ENCODE data around the gene ALG9.
A peak's percentile ranks its signal among the peaks of the same experiment; 100 is the strongest.

ALG9 gene

GRCh38 chr11:111846063-111846462 is 25.3 kb downstream of the ALG9 start:
- H3K4me3 ChIP-seq (ENCODE audit: low read depth, low read length), result no peak overlapping the region
- TF ChIP-seq CTCF (IDR thresholded peaks at IDR 0.05; ENCODE audit: control insufficient read depth, extremely low read depth, insufficient read depth), result no peak
- DNase-seq (ENCODE audit: low read depth), result no peak

GRCh38 chr11:111845276-111846028 is 25.9 kb downstream of the ALG9 start:
- TF ChIP-seq CTCF (IDR thresholded peaks at IDR 0.05; ENCODE audit: control insufficient read depth, extremely low read depth, insufficient read depth), result no peak
- no peak for DNase-seq (ENCODE audit: low read depth)
- H3K4me3 ChIP-seq (ENCODE audit: low read depth, low read length), result no peak overlapping the region

- no peak for TF ChIP-seq CTCF (IDR thresholded peaks at IDR 0.05; ENCODE audit: control insufficient read depth, extremely low read depth, insufficient read depth)
- no peak for DNase-seq (ENCODE audit: low read depth)
- no peak overlapping the region for H3K4me3 ChIP-seq (ENCODE audit: low read depth, low read length)
Observed at GRCh38 chr11:111843661-111844060, 27.7 kb downstream of the ALG9 start.

GRCh38 chr11:111841370-111842053 is 29.9 kb downstream of the ALG9 start:
- peak overlapping the region; percentile 10; the same call in 1 of the 2 replicates for H3K4me3 ChIP-seq (ENCODE audit: low read depth, low read length)
- TF ChIP-seq CTCF (IDR thresholded peaks at IDR 0.05; ENCODE audit: control insufficient read depth, extremely low read depth, insufficient read depth), result peak; percentile 85
- peak; percentile 72 for DNase-seq (ENCODE audit: low read depth)

GRCh38 chr11:111840143-111840542 is 31.2 kb downstream of the ALG9 start:
- H3K4me3 ChIP-seq (ENCODE audit: low read depth, low read length), result no peak overlapping the region
- no peak for TF ChIP-seq CTCF (IDR thresholded peaks at IDR 0.05; ENCODE audit: control insufficient read depth, extremely low read depth, insufficient read depth)
- DNase-seq (ENCODE audit: low read depth), result no peak

GRCh38 chr11:111838054-111838453 is 33.3 kb downstream of the ALG9 start:
- no peak for TF ChIP-seq CTCF (IDR thresholded peaks at IDR 0.05; ENCODE audit: control insufficient read depth, extremely low read depth, insufficient read depth)
- no peak overlapping the region for H3K4me3 ChIP-seq (ENCODE audit: low read depth, low read length)
- DNase-seq (ENCODE audit: low read depth), result no peak
